Activated T-cell treated with anti-CD3 and anti-CD28 coated beads, Interleukin-2, amount 50 U/mL, for 48 hours (primary cell): Measurements from ENCODE around the gene CSTF1.

Source experiments
- DNase-seq, 2 experiments: peaks; one replicate each; pipeline ENCODE4 v3.0.0-alpha.2; 2020

The CSTF1 gene

DNA sequence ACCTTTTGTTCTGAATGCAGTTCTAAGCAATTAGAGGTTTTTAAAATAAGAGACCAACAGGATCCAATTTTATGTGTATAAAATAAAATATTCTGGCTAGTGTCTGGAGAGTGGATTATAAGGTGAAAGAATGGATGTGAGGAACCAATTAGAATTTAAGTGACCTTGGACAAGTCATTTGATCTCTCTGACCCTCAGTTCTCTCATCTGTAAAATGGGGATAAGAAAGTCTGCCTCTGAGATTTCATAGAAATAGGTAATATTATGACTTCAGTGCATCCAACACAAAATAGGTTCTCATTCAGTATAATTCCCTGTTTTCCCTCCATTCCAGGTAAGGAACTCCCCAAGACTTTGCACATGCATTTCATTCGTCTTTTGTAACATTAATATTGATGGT lies 38.5 kb downstream of the CSTF1 start:
- DNase-seq: no peak

DNA sequence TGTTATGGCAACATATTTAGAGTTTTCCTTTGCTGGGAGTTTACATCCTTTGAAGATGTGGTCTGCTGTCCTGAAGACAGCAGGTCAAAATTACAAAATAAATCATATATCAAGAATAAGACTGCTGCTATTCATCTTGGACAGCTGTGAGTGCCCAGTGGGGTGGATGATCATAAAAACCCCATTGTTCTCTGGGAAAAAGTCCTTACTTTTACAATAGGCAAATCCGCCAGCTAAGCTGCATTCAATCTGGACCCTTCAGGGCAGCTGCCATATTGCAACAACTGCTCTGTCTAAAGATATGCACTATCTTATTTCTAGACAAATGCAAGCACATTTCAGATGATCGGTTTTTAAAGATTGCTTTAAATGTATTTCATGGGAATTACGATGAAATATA lies 39.0 kb downstream of the CSTF1 start:
- DNase-seq: no peak

DNA sequence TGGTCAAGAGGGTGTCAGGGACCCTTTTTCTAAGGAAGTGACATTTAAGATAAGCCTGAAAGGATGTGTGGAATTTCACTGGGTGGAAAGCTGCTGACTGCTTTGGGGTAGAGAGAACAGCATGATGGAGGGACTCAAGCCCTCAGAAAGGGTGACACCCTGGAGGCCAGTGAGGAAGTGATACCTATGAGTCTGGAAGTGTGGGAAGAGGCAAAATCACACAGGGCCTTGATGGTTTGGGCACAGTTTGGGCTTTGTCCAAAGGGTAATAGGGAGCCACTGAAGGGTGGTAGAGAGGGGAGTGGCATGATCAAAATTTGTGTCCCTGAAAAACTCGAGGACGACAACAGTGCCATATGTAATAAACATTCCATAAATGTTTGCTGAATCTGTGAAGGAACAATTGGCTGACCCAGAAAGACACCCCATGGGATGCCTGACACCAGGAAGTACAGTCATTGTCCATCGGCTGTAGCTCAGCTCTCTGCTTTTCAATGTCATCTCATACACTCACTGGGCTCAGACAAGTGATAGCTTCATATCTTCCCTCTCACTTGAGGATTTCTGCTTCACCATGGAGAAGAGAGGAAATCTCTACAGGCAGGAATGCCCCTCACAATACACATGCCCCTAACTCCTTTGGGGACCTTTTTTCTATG lies 40.9 kb downstream of the CSTF1 start:
- DNase-seq: no peak

DNA sequence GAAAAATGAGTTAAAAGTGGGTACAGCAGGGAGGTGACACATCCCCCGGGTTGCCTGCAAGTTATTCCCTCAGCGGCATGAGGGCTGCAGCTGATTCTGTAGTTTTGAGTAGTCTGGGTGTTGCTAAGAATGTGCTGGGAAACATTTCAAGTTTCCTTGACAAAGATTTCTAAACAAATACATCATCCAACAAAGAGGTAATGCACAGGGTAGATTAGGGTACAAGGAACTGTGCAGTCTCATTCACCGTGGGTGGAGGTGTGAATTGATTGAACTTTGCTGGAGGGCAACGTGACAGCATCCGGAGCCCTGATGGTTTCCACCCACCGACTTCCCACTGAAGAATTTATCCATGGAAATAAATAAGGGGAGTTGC lies 41.4 kb downstream of the CSTF1 start:
- peak in 1 of 2 experiments; percentile 15 for DNase-seq

DNA sequence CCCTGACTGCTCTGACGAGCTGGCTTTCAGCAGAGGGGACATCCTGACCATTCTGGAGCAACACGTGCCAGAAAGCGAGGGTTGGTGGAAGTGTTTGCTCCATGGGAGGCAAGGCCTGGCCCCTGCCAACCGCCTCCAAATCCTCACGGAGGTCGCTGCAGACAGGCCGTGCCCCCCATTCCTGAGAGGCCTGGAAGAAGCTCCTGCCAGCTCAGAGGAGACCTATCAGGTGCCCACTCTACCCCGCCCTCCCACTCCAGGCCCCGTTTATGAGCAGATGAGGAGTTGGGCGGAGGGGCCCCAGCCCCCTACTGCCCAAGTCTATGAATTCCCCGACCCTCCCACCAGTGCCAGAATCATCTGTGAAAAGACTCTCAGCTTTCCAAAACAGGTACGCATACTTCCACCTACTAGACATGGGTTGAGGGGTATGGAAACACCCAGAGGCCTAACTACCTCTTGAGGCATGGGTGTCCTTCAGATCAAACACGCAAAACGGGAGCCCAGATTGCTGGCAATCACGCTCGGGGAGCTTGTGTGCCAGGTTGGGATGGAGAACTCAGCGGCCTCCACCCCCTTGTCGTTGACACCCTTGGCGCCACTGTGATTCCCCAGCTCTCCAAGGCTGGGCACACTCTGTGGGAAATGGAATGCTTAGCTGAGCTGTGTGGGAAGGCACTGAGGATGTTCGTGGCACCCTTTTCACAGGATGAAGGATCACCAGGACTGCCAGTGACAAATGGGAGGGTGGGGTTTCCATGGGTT lies 44.9 kb downstream of the CSTF1 start:
- peak in 1 of 2 experiments; percentile 12 for DNase-seq

DNA sequence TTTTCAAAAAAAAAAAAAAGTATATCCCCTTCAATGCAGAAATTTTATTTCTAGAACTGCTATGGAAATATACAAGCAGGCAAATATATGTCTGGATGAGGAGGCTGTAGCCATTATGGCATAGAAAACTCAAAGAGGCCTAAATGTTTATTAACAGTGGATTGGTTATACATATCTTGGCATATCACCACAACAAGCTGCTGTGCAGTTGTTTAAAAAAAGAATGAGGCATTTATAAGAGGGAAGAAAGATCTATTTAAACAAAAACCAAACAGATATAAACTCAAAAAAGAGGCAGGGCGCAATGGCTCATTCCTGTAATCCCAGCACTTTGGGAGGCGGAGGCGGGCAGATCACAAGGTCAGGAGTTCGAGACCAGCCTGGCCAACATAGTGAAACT lies 45.8 kb downstream of the CSTF1 start:
- no peak for DNase-seq

DNA sequence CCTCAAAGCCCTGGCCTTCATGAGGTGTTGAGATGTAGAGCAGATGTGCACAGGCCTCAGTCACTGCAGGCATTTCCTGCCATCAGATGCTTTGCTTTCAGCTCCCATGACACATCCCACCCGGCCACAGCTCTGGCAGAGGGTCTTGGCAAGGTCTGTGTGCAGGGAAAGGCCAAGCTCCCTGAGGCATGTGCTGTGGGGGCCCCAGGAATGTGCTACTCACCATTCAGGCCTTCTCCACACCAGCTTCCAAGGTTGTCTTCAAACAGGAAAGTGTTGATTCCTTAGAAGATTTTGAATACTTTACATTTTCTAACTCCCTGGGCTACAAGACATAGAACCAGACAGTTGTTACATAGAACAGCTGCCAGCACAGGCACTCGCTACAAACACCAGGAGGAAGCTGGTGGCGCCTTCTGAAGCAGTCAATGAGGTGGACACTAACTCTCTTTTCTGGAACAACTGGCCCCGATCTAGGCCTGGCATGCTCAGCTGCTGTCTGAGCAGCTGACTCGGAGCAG lies 47.4 kb downstream of the CSTF1 start:
- DNase-seq: peak; percentile 42 to 43

DNA sequence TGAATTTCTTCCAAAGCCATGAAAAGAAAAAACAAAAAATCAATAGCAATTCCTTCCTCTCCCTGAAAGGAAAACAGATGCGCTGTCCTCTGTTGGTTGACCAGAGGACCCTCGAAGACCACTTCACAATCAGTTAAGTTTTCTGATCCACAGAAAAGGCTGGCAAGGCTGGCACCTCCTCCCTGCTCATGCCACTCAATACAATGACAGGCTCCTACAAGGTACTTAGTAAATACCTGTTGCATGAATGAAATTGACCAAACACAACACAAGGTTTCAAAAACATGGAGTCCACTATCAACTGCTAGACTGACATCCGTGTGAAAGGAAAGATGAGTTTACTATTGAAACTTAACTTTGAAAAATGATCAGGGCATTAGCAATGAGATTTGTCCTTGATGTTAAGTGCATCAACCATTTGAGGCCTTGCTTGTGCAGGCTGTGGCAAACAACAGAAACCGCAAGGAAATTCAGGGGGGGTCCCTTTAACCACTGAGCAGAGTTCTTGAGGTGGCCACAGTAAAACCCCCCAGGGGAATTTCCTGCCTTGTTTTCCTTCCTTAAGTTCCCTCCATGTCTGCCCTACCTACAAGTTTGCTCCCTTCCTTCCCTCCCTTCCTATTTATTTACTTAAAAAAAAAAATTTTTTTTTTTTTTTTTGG lies 48.0 kb downstream of the CSTF1 start:
- peak; percentile 42 to 61 for DNase-seq

DNA sequence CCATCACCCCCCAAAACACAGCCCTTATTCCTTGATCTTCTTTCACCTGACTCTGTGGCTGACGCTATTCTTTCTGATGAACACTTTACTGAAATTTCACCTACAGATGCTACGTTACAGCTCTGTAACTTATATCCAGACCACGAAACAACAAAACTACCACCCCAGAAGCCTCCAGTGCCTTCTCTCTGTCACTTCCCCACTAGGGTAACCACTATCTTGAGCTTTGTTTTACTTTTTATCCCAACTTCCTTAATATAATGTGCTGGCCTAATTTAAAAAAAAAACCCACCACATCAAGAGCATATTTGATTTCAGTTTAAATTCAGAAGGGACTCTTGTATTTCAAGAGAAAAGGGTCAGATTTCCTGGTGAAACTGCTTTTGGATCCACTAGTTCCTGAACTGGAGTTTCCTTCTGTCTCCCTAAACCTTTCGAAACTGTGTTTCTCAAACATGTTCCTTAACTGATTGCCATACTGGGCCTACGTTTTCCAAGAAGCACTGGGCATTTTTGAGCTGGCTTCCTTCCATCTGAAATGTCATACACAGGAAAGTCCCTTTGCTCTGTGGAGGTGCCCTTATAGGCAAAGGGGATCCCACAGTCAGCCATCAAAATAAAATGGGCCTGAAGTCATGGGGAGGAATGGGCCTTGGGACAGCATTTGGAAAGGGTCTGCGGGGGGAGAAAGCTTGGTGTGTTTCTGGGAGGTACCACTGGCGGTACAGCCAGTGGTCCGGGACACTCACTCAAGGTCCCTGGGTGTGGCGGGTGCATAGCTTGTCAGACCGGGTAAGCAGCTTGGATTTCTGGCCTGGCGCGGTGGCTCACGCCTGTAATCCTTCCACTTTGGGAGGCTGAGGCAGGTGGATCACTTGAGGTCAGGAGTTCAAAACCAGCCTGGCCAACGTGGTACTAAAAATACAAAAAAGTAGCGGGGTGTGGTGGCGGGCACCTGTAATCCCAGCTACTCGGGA lies 50.2 kb downstream of the CSTF1 start:
- peak in 1 of 2 experiments; percentile 26 for DNase-seq

DNA sequence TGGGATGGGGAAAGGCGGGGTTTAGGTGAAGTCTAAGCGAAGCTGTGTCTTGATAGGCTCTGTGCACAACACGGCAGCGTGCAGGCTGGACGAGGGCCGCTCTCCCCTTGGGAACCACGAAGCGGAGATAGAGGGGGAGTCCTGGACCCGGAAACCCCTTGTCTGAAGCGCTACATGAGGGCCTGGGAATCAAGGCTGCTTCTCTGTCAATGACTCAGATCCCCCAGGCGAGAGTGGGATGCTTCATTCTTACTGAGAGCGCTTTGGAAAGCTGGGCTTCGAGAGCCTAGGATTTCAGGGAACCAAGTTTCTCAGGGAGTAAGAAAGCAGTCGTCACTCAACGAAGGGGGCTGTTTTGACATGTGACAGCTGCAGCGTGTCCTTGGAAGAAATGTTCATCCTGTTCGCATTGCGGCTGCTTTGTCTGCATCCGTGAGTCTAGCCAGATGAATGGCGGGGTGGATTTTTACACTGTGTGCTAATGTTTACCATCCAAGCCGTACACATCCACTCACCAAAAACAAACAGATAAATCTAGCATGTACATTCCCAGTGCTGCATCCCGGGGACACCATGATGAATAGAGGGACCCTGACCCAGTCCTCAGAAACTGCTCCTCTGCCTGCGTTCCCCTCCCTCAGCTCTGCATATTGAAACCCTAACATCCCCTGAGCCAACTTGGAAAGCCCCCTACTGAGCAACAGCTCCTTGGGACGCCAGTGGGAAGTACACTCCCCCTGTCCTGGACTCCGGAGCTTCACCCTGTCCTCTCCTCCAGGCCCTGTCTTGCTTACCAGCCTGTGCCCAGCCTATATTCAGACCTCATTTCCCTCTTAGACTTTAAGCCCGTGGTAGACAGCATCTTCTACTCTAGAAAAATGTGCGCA lies 51.5 kb downstream of the CSTF1 start:
- DNase-seq: no peak

DNA sequence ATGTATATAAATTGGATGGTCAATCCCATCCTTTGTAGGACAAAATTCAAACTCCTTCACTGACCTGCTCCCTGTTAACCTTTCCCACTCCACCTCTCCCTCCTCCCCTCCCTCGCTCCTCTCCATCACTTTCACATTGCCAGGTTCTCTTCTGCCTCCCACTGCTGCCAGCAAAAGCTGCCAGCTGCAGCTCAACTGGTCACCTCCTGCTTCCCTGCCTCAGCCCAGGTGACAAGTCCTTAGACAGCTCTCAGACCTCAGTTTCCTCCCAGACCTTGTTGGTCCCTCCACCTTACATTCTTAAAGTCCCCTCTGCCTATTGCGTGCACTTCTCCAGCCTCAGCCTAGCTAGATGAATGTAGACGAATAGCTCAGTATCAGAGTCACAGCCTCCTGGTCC lies 52.7 kb downstream of the CSTF1 start:
- no peak for DNase-seq

DNA sequence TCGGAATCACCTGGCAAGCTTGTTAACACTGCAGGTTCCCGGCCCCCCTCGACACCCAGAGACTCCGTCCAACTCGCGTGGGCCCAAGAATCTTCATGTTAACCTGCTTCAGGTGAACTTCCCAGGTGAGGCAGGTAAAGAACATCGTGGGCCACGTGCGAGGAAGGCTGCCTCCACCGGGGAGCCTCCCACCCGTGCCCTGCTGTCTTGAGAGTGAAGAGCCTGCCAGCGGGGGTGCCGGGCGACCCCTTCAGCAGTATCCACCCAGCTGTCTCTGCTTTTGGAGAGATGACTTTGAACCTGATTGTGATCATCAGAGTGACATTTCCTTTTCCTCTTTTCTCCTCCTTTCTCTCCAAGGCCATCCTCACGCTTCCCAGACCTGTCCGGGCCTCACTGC lies 53.1 kb downstream of the CSTF1 start:
- no peak for DNase-seq

DNA sequence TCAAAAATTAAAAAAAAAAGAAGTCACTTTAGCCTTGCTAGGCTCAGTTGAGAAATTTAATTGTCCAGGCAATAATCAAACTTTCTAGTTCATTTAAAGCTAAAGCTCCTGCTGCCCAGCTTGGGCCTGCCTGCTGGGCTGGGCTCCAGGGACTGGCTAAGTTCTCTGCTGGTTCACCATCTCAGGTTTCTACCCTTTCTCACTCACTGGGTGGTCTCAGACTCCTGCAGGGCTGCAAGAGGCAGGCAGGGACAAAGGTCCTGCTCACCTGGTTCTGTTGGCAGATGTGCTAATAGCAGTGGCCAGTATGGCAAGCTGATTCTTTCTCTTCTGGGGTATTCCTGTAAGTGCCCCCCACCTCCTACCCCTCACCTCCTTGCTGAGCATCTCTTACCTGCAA lies 54.8 kb downstream of the CSTF1 start:
- DNase-seq: no peak

DNA sequence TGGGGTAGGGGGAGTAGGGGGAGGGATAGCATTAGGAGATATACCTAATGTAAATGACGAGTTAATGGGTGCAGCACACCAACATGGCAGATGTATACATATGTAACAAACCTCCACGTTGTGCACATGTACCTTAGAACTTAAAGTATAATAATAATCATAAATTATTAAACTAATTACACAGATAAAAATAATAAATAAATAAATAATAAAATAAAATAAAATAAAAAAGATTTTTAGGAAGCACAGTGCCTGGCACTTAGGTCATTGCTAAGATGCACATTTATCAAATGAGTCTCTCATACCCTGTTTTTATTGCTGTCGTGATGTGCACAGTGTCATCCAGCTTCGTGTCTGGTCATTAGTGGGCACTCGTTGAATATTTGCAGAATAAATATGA lies 57.0 kb downstream of the CSTF1 start:
- no peak for DNase-seq

DNA sequence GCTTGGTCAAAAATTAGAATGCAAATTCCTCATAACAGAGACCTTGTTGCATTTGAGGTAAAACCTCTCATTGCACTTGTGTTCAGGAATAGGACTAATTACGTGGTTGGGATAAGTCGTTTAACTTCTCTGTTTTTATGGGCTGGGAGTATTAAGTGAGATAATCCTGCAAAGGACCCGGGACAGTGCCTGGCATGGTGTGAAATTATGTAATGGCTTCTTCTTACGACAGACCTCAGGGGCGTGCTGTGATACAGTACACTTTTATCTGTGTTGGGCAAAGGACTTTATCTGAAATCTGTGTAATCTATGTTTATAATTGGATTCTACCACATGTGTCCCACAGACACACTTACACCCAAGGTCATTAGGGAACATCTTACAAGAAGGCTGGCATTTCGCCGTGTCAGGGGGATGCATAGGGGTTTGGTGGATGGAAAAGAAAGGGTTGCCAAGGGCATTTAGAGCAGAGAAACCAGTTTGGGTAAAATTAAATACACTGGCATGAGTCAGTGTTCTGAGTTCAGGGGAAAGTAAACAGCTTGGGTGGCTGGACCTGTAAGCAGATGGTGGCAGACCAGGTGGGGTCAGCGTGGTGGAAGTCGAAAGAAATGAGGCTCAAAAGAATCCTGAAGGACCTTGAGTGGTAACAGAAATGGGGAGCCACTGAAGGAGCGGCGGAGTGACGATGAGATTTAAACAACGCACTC lies 58.8 kb downstream of the CSTF1 start:
- no peak for DNase-seq

DNA sequence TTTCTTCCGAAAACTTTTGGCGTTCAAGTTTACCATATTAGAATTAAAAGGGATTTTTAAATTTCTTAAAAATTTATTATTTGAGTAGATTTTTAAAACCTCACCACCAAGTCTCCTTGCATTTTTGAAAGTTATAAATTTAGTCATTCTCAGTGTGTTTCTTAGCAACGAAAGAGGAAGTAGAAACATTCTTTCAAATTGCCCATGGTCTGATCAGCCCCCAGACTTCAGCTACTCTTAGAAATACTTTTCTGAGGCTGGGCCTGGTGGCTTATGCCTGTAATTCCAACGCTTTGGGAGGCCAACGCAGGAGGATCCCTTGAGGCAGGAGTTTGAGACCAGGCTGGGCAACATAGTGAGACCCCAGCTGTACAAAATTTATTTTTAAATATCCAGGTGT lies 60.9 kb downstream of the CSTF1 start:
- DNase-seq: no peak

DNA sequence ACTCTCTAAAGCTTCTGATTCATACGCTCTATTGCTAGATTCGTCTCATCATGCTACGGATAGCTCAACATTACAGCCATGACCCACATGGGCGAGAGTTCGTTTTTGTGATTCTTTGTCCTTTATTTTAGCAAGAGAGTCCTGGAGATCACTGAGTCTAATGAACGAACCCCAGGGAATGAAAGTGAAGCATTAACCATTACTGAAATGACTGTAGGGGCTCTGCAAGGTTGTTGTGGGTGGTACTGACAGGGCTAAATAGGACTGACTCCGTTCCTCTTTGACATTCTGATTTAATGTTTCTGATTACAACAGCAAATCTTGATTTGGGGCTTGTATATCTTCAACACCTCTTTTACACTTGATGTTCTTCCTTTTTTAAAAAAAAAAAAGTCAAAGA lies 62.3 kb downstream of the CSTF1 start:
- DNase-seq: peak in 1 of 2 experiments; percentile 28
